HT-29 (cell line): Measurements from ENCODE around the gene TMEM63C. TPM values are rescaled to one million over a fixed set of nuclear protein-coding genes. Genes with fewer than 3 reads are reported as not detected.

ENCODE experiments used
- small RNA-seq: library from RNA; depleted of rRNA; stranded (forward); fragments of <200 nt; gene quantifications from one replicate; pipeline ENCODE3, GENCODE V24; 2014
- total RNA-seq: library from RNA; depleted of rRNA; stranded (reverse); fragments of >200 nt; shearing (Covaris generic); gene quantifications from 2 replicates; pipeline ENCODE4 v1.2.3, GENCODE V29; 2014; rRNA removed

Gene TMEM63C
- total RNA-seq, 1 experiment from 2014 or later = 3.1 TPM

Small RNA genes lying within 50 kb of the gene (small RNA-seq; reads per million reads assigned to genes)
- gene MIR1260A (not detected), gene RF00421 (not detected)

Other genes with a start within 250 kb of the TMEM63C start
- 25.7 and 31.9 TPM in 2 replicates for gene IRF2BPL, start 153.1 kb upstream of the TMEM63C start, total RNA-seq
- gene CIPC, start 83.5 kb upstream of the TMEM63C start, total RNA-seq = 9.1 and 11.9 TPM in 2 replicates
- gene ZDHHC22, start 40.0 kb upstream of the TMEM63C start, total RNA-seq = not detected in 2 replicates
- gene NGB, start 89.4 kb downstream of the TMEM63C start, total RNA-seq = not detected in 2 replicates
- 17.9 and 34.2 TPM in 2 replicates for gene POMT2, start 139.1 kb downstream of the TMEM63C start, total RNA-seq
- gene GSTZ1, start 139.2 kb downstream of the TMEM63C start, total RNA-seq = 20.4 and 25.6 TPM in 2 replicates
- 2.9 and 3.1 TPM in 2 replicates for gene TMED8, start 195.3 kb downstream of the TMEM63C start, total RNA-seq
- gene SAMD15, start 195.6 kb downstream of the TMEM63C start, total RNA-seq = 0.20 and 0.23 TPM in 2 replicates
- gene NOXRED1, start 241.7 kb downstream of the TMEM63C start, total RNA-seq = not detected in 2 replicates